GM18505 (cell line): ENCODE measurements around the gene RSAD1.

ENCODE experiments used
- ATAC-seq: cut with Tn5 transposase; IDR thresholded peaks from one replicate; pipeline ENCODE4 v1.9.1; 2021; ENCODE audit not compliant: unreplicated experiment
- POLR2A ChIP-seq: IDR thresholded peaks from 4 replicates; pipeline ENCODE4 v1.6.1; 2011; ENCODE audit warnings: borderline replicate concordance; ENCODE audit not compliant: insufficient read depth, insufficient read length; ENCODE audit errors: extremely low read depth

RSAD1 gene

DNA sequence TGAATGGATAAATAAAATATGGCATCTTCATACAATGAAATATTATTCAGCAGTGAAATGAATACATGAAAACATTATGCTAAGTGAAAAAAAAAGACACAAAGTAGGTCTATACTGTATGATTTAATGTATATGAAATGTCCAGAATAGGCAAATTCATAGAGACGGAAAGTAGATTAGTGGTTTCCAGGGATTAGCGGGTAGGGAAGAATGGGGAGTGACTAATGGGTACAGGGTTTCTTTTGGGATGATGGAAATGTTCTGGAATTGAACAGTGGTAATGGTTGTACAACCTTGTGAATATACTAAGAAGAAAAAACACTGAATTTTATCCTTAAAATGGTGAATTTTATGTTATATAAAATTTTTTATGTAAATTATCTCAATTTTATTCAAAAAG lies 21.1 kb downstream of the RSAD1 start:
- TF ChIP-seq POLR2A: no peak
- ATAC-seq: no peak

DNA sequence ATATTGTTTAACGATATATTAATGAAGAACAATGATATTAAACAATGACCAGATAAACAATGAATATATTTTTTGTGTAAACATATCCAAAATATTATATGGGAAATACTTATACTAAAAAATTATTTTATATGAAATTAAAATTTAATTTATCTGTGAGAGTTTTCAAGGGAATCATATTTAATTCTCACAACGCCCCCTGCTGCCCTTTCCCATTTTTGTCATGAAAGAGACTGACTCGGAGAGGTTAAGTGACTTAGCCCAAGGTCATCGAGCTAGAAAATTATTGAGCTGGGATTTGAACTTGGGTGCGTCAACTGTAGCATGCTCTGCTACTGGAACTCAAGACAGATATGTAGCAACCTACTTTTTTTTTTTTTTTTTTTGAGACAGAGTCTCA lies 22.4 kb downstream of the RSAD1 start:
- no peak for ATAC-seq
- TF ChIP-seq POLR2A: no peak

DNA sequence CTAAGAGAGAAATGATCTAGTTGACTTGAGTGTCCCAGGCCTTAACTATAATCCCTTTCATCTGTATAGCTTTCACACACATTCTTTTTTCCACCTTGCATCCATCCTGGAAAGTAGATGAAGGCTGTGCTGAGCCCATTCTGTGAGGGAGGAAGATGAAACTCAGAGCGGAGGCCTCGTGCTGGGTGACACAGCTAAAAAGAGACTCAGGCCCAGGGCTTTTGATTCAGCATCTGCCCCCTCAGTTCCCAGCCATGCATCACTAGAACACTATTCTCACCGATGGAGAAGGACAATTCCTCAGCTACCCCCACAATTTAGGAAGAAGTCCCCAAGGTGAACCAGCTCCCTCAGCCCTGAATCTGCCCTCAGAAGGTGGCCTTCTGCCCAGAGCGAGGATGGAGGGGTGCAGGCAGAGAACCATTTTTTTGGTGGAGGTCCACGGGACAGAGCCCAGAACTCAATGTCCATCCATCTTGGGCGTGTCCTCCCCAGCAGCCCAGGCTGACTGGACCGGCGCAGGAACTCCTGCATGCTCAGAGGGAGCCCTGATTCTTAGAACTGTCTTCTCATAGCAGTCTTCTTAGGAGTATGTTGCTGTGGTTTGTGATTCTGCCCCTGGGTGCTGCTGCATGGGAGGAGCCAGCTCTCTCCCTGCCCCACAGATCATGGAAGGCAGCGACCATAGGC lies 23.8 kb downstream of the RSAD1 start:
- ATAC-seq: no peak
- TF ChIP-seq POLR2A: no peak

DNA sequence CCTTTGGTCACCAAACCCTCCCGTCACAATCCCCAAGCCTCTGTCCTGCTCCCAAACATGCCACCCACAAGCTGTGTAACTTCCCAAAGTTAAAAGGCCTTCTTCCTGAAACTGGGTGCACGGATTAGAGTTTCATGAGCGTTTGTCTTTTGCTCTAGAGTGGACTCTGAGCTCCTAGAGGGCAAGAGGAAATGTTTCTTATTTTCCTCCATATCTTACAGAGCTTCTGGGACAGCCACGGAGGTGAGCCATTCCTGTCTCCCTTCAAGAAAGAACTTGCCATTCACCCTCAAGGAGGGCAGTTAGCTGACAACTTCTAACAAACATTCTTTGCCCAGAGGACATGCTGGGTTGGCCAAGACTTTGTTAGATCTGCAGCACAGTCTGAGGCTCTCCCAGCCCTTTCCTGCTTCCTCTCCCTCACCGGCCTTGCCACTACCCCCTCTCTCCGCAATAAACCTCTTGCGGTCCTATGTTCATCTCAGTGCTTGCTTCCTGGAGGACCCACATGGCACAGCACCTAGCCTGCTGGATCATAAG lies 27.0 kb downstream of the RSAD1 start:
- TF ChIP-seq POLR2A: no peak
- no peak for ATAC-seq

DNA sequence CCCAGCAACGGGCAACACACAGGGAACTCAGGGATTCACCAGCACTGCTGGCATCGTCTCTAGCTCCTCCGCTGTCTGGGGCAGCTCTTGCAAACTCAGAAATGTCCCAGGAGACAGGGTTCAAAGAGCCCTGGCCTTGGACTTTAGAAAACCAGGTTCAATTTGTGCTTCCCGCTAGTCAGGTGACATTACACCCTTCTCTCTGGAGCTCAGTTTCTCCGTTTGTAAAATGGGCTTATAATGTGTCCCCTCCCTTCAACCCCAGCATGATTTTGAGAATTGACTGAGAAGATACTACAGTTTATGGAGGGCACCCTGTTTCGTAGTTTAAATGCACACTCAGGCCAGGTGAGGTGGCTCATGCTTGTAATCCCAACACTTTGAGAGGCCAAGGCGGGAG lies 27.6 kb downstream of the RSAD1 start:
- TF ChIP-seq POLR2A: no peak
- ATAC-seq: no peak

DNA sequence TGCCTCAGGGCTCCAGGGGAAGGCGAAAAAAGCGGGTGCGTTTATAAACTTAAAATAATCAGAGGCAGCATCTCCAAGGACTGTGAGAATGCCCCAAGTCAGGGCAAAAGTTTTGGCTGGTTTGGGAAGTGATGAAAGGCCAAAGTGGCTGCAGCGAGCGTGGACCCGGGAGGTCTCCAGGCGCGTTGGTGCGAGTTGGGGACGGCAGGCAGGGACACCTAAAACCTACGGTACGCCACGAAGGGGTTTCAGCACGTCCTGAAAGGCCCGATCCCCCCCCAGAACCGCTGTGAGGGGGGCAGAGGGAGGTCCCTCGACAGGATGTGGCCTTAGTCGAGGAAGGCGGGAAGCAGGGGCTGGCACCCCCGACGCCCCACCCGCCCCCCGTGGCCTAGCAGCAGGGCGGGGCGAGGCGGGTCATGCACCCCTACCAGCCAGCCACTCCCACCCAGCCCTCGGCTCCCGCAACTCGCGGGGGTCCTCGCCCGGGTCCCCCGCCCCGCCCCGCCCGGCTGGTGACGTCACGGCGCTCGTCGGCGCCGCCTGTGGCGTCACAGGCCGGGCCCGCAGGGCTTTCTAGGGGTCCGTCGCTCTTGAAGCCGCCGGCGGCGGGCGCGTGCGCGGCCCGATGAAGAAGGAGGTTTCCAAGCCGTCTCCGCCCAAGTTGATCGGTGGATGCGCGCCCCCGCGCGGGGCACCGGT lies 29.4 kb downstream of the RSAD1 start, which contains the start of gene MYCBPAP:
Gene MYCBPAP (plus strand): TSS at position 569 of the 702 bp plus-strand sequence. CDS start 236 bp downstream, outside the sequence.
- TF ChIP-seq POLR2A: peak; percentile 41
- peak; percentile 46 for ATAC-seq

DNA sequence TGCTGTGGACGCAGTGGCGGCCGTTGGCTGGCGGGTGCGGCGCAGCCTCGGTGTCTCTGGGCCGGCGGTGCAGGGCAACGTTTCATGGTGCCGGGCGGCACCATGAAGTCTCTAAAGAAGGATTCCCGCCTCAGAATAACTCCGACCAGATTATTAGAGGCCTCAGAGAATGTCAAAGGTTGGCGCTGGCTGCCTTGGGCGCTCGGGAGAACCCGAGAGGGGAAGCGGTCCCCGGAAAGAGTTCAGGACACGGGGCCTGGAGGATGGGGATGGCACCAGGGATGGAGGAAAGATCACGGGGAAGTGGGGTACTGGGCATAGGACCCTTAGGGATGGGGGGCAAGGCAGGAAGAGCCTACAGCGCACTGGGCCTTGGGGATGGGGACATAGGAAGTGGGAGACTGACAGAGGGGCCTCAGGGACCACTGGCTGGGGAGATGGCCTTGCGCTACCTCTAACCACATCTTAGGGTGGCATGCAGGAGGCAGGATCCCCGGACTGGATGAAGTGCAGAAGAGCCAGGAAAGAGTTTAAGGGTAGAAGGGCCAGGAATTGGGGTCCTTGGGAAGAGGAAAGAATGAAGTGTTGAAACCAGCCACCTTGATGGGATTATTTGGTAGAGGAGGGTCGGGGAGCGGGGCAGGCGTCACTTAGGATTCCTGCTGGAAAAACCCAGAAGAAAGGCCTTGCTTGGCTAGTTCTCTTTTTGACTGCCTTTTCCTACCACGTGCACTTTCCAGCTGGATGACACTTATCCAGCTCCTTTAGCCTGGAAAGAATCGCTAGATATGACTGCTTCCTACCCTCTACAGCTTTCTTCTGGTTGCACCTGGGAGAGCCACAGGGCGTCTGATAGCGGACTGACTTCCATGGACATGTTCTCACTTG lies 30.2 kb downstream of the RSAD1 start:
- ATAC-seq: no peak
- no peak for TF ChIP-seq POLR2A

DNA sequence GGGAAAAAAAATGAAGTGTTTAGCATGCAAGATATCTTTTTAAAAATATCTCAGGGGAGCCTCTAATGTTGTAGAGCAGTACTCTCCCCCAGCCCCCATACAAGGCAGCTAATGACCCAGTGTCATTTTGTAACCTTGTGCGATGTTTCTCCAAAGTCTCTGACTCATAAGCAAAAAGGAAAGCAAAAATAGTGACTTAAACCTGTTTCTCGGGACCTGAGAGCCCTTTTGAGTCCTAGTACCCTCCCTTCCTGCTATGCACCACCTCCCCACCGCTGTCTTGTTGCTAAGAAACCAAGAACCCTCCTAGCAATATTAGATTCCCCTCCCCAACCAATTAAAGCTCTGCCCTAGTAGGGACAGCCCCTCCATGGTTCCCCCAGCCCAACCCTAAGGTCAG lies 32.4 kb downstream of the RSAD1 start:
- TF ChIP-seq POLR2A: no peak
- ATAC-seq: peak; percentile 74

DNA sequence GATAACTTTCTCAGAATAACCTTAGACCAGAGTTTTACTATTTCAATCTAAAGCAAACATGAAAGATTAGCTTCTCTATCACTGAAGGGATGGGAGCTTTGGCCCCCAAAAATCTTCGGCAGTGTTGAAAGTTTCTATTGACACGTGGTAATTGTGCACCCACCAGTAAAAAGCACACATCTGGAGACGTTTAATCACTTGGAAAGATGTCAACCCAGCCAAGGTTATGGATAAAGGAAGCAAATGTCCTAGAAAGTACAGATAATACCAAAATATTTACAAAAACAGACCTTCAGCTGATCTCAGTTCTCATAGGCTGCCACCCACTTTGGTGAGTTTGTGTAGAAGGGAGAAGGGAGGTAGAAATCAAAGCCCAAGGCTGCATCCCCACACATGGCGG lies 34.8 kb downstream of the RSAD1 start:
- no peak for ATAC-seq
- TF ChIP-seq POLR2A: no peak

DNA sequence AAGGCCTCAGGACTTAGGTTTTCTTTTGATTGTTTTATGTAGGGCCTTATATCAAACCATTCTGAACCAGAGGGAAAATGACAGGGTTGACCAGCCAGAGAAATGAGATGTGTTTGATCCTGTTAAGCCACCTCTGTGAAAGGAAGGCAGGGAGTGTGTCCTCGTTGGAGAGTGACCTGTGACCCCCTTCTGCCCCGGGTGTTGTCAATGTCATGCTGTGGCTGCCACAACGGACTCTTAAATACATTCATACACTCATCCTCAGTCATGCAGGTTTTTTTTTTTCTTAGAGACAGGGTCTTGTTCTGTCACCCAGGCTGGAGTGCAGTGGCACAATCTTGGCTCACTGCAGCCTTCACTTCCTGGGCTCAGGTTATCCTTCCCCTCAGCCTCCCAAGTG lies 35.7 kb downstream of the RSAD1 start:
- no peak for TF ChIP-seq POLR2A
- no peak for ATAC-seq

DNA sequence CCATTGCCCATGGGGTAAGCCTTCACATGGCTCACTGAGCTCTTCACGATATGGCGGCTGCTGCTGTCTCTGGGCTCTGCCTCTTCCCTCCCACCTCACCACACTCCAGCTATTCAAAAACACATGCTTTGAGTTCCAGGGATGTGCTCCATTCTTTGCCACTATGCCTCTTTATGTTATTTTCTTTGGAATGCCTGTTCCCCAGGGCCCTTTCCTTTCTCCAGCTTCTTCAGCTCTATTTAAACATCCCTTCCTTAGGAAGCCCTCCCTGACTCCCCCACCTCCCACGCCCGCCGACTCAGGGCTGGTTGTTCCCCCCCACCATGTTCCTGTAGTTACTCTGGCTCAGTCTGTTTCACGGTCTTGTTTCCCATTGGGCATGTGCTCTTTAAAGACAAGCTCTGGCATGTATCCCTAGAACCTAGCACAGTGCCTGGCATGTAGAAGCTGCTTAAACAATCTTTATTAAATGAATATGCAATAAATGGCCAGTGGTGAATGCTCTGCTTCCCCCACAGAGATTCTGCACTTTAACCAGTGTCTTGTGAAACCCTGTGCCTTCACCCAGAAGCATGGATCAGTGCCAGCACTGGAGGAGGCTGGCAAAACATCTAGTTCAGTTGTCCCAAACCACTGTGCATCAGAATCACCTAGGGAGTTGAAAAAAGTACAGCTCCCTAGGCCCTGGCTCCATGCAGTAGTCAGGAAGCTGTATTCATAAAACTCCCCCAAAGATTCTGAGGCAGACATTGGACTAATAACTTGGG lies 36.5 kb downstream of the RSAD1 start:
- ATAC-seq: no peak
- TF ChIP-seq POLR2A: no peak

DNA sequence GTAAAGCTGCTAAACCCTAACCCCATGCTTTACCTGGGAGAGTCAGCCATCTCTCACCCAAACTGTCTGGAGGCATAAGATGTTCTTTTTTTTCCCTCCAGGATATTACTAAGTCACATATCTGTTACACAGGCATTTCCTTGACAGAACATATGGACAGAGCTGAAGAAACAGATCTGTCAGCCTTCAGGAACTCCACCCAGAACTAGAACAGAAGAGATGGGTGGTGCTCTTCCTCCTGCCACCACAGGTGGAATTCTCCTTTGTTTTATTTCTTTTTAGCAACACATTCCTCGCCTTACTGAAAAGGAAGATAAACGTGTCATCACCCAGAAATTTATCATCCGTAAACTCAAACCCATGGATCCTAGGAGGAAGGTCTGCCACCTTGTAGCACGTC lies 38.4 kb downstream of the RSAD1 start:
- no peak for ATAC-seq
- TF ChIP-seq POLR2A: no peak
